ENCODE results near the gene FGF8.

FGF8 gene

GRCh38 chr10:101774589-101775272 is 1.2 kb downstream of the FGF8 start (continued):
- no peak for TF ChIP-seq POU6F1 (CRISPR knock-in tag; IDR thresholded peaks at IDR 0.05; ENCODE audit: borderline replicate concordance, low read depth)
- no peak for TF ChIP-seq ARNTL (CRISPR knock-in tag; IDR thresholded peaks at IDR 0.05; ENCODE audit: borderline replicate concordance, low read depth)
- no peak for TF ChIP-seq ISL1 (CRISPR knock-in tag; IDR thresholded peaks at IDR 0.05)
- no peak for TF ChIP-seq CREB5 (CRISPR knock-in tag; IDR thresholded peaks at IDR 0.05; ENCODE audit: low read depth)

- no peak for ATAC-seq
- TF ChIP-seq RARB (CRISPR knock-in tag; IDR thresholded peaks at IDR 0.05) (no peak), TCF4 (CRISPR knock-in tag; IDR thresholded peaks at IDR 0.05; ENCODE audit: borderline replicate concordance) (no peak), TSHZ2 (CRISPR knock-in tag; IDR thresholded peaks at IDR 0.05) (no peak), BACH2 (CRISPR knock-in tag; IDR thresholded peaks at IDR 0.05; ENCODE audit: borderline replicate concordance) (no peak)
Observed at GRCh38 chr10:101773923-101774588, 1.9 kb downstream of the FGF8 start.

- TF ChIP-seq ARNTL (CRISPR knock-in tag; IDR thresholded peaks at IDR 0.05; ENCODE audit: borderline replicate concordance, low read depth), result no peak
- no peak for TF ChIP-seq ZFP30 (CRISPR knock-in tag; IDR thresholded peaks at IDR 0.05)
- no peak for TF ChIP-seq CSRNP3 (CRISPR knock-in tag; IDR thresholded peaks at IDR 0.05)
- no peak for TF ChIP-seq OSR1 (CRISPR knock-in tag; IDR thresholded peaks at IDR 0.05)
- no peak for TF ChIP-seq PPARA (CRISPR knock-in tag; IDR thresholded peaks at IDR 0.05; ENCODE audit: borderline replicate concordance)
- TF ChIP-seq POU6F1 (CRISPR knock-in tag; IDR thresholded peaks at IDR 0.05; ENCODE audit: borderline replicate concordance, low read depth), result no peak
- no peak for TF ChIP-seq ZFP3 (CRISPR knock-in tag; IDR thresholded peaks at IDR 0.05)
- TF ChIP-seq ISL1 (CRISPR knock-in tag; IDR thresholded peaks at IDR 0.05), result no peak
- TF ChIP-seq ESRRG (CRISPR knock-in tag; IDR thresholded peaks at IDR 0.05), result no peak
- no peak for TF ChIP-seq TSHZ2 (CRISPR knock-in tag; IDR thresholded peaks at IDR 0.05)
- TF ChIP-seq GLIS3 (CRISPR knock-in tag; IDR thresholded peaks at IDR 0.05), result no peak
- TF ChIP-seq ZNF8 (CRISPR knock-in tag; IDR thresholded peaks at IDR 0.05), result no peak
- TF ChIP-seq SNAI2 (CRISPR knock-in tag; IDR thresholded peaks at IDR 0.05), result no peak
- TF ChIP-seq CSDC2 (CRISPR knock-in tag; IDR thresholded peaks at IDR 0.05), result no peak
- ATAC-seq, result no peak
Observed at GRCh38 chr10:101772895-101773761, 2.8 kb downstream of the FGF8 start.
